Subcutaneous abdominal adipose tissue (tissue), 5 donors: ENCODE measurements around the gene TEKT4.

Experiments used
- H3K27ac ChIP-seq: one replicate; pipeline ENCODE4 v1.7.0; 2013; ENCODE audit warnings: low read depth, mild to moderate bottlenecking, inconsistent platforms, low read length, moderate library complexity
- H3K27me3 ChIP-seq, 5 donors: one replicate each; pipeline ENCODE4 v1.7.0; 2013; ENCODE audit warnings: low read length in 5 of 5, inconsistent platforms in 1 of 5; ENCODE audit not compliant: control insufficient read depth in 5 of 5, insufficient read depth in 4 of 5
- H3K36me3 ChIP-seq, 5 donors: one replicate each; pipeline ENCODE4 v1.7.0; 2013; ENCODE audit warnings: low read length in 5 of 5; ENCODE audit not compliant: control insufficient read depth in 5 of 5, insufficient read depth in 5 of 5
- H3K4me1 ChIP-seq, 5 donors: one replicate each; pipeline ENCODE4 v1.7.0; 2013; ENCODE audit warnings: low read length in 5 of 5, mild to moderate bottlenecking in 3 of 5, moderate library complexity in 1 of 5; ENCODE audit not compliant: control insufficient read depth in 5 of 5, insufficient read depth in 5 of 5
- H3K4me3 ChIP-seq, 5 donors: one replicate each; pipeline ENCODE4 v1.7.0; 2013; ENCODE audit warnings: low read length in 5 of 5, low read depth in 1 of 5
- H3K9ac ChIP-seq, 5 donors: one replicate each; pipeline ENCODE4 v1.7.0; 2013; ENCODE audit warnings: low read length in 5 of 5, mild to moderate bottlenecking in 4 of 5, moderate library complexity in 3 of 5
- H3K9me3 ChIP-seq, 5 donors: one replicate each; pipeline ENCODE4 v1.7.0; 2013; ENCODE audit warnings: low read length in 5 of 5; ENCODE audit not compliant: control insufficient read depth in 5 of 5
- donor health status: healthy.
- donor health status: healthy.
- donor health status: healthy.
- donor health status: healthy.
- donor health status: healthy.

Gene TEKT4

GRCh38 chr2:94869552-94870439 lies 1.4 kb upstream of the TEKT4 start:
- Histone ChIP-seq H3K27me3 (peaks cover 17 to 28% (median 19%) of the 10 kb centered on the region in 5 donors), H3K36me3 (no peaks in the 10 kb centered on the region), H3K4me3 (no peak overlapping the region), H3K4me1 (peaks cover 0 to 18% (median 4%) of the 10 kb centered on the region in 5 donors), H3K9ac (no peak overlapping the region), H3K9me3 (no peaks in the 10 kb centered on the region), H3K27ac (no peak overlapping the region)

GRCh38 chr2:94870440-94871225 lies 597 bp upstream of the TEKT4 start:
- H3K4me1 ChIP-seq = peaks cover 0 to 18% (median 4%) of the 10 kb centered on the region in 5 donors
- H3K36me3 ChIP-seq = no peaks in the 10 kb centered on the region
- H3K9ac ChIP-seq = no peak overlapping the region
- H3K9me3 ChIP-seq = no peaks in the 10 kb centered on the region
- no peak overlapping the region for H3K4me3 ChIP-seq
- no peak overlapping the region for H3K27ac ChIP-seq
- peaks cover 17 to 25% (median 22%) of the 10 kb centered on the region in 5 donors for H3K27me3 ChIP-seq

GRCh38 chr2:94872088-94872618 lies 923 bp downstream of the TEKT4 start:
- H3K9ac ChIP-seq = no peak overlapping the region
- H3K4me3 ChIP-seq = no peak overlapping the region
- H3K36me3 ChIP-seq = no peaks in the 10 kb centered on the region
- peaks cover 17 to 32% (median 22%) of the 10 kb centered on the region in 5 donors for H3K27me3 ChIP-seq
- H3K9me3 ChIP-seq = no peaks in the 10 kb centered on the region
- H3K4me1 ChIP-seq = peaks cover 0 to 18% (median 4%) of the 10 kb centered on the region in 5 donors
- no peak overlapping the region for H3K27ac ChIP-seq

- H3K9me3 ChIP-seq = no peaks in the 10 kb centered on the region
- H3K4me3 ChIP-seq = no peak overlapping the region
- H3K9ac ChIP-seq = no peak overlapping the region
- peaks cover 17 to 32% (median 22%) of the 10 kb centered on the region in 5 donors for H3K27me3 ChIP-seq
- peaks cover 0 to 18% (median 4%) of the 10 kb centered on the region in 5 donors for H3K4me1 ChIP-seq
- H3K36me3 ChIP-seq = no peaks in the 10 kb centered on the region
- no peak overlapping the region for H3K27ac ChIP-seq
These were observed 1.6 kb downstream of the TEKT4 start for GRCh38 chr2:94872676-94873361.

GRCh38 chr2:94873362-94874276 lies 2.4 kb downstream of the TEKT4 start:
- Histone ChIP-seq H3K36me3 (no peaks in the 10 kb centered on the region), H3K4me3 (no peak overlapping the region), H3K9ac (no peak overlapping the region), H3K4me1 (peaks cover 0 to 18% (median 4%) of the 10 kb centered on the region in 5 donors), H3K9me3 (no peaks in the 10 kb centered on the region), H3K27me3 (peaks cover 17 to 32% (median 22%) of the 10 kb centered on the region in 5 donors), H3K27ac (no peak overlapping the region)

- H3K9ac ChIP-seq = no peak overlapping the region
- no peaks in the 10 kb centered on the region for H3K36me3 ChIP-seq
- H3K4me3 ChIP-seq = no peak overlapping the region
- H3K27ac ChIP-seq = no peak overlapping the region
- peaks cover 17 to 32% (median 22%) of the 10 kb centered on the region in 5 donors for H3K27me3 ChIP-seq
- H3K4me1 ChIP-seq = peaks cover 0 to 18% (median 4%) of the 10 kb centered on the region in 5 donors
- H3K9me3 ChIP-seq = no peaks in the 10 kb centered on the region
These were observed 3.2 kb downstream of the TEKT4 start for GRCh38 chr2:94874277-94874997.

GRCh38 chr2:94875064-94875819 lies 4.0 kb downstream of the TEKT4 start:
- no peaks in the 10 kb centered on the region for H3K36me3 ChIP-seq
- peaks cover 0 to 18% (median 4%) of the 10 kb centered on the region in 5 donors for H3K4me1 ChIP-seq
- H3K27me3 ChIP-seq = peaks cover 17 to 33% (median 22%) of the 10 kb centered on the region in 5 donors
- no peak overlapping the region for H3K4me3 ChIP-seq
- no peaks in the 10 kb centered on the region for H3K9me3 ChIP-seq
- H3K9ac ChIP-seq = no peak overlapping the region
- no peak overlapping the region for H3K27ac ChIP-seq

- Histone ChIP-seq H3K4me1 (peaks cover 0 to 16% (median 4%) of the 10 kb centered on the region in 5 donors), H3K27ac (no peak overlapping the region), H3K36me3 (no peaks in the 10 kb centered on the region), H3K9me3 (no peaks in the 10 kb centered on the region), H3K4me3 (no peak overlapping the region), H3K9ac (no peak overlapping the region), H3K27me3 (peaks cover 13 to 29% (median 18%) of the 10 kb centered on the region in 5 donors)
These were observed 4.7 kb downstream of the TEKT4 start for GRCh38 chr2:94875820-94876522.
